PC-9 (cell line): Measurements from ENCODE around the gene VGLL4. TPM values are rescaled to one million over a fixed set of nuclear protein-coding genes. Genes with fewer than 3 reads are reported as not detected.

Experiments used
- BruUV-seq: library from RNA; stranded (reverse); fragments of 400-500 nt; replicated peaks from 2 replicates; lab custom pipeline; 2021; lab: Mats Ljungman, UMichigan
- CTCF ChIA-PET: fragments of 300-600 bp; sonication (Branson Sonifier 250); formaldehyde crosslinking; loops from one replicate; lab custom pipeline; 2022; ENCODE audit warnings: antibody characterized with exemption; lab: Charles Lee
- POLR2A ChIA-PET: fragments of 300-600 bp; sonication (Branson Sonifier 250); formaldehyde crosslinking; loops from one replicate; lab custom pipeline; 2022; ENCODE audit warnings: antibody characterized with exemption; ENCODE audit not compliant: unreplicated experiment; lab: Charles Lee
- DNase-seq, 2 experiments: peaks; one replicate each; pipeline versions ENCODE4 v3.0.0 to v3.0.0-alpha.2; 2015 to 2022; ENCODE audit warnings: mixed read lengths in 1 of 2
- H2AFZ ChIP-seq: fragments of 200-600 bp; sonication (generic); 2 replicates; pipeline ENCODE4 v1.8.1; 2017; ENCODE audit warnings: antibody characterized with exemption
- H3F3A ChIP-seq: fragments of 200-600 bp; sonication (generic); 2 replicates; pipeline ENCODE4 v1.8.1; 2017; ENCODE audit warnings: antibody characterized with exemption, mild to moderate bottlenecking, low read depth; ENCODE audit not compliant: insufficient read depth
- H3K27ac ChIP-seq: fragments of 200-600 bp; sonication (generic); 2 replicates; pipeline ENCODE4 v1.6.1; 2016; ENCODE audit warnings: mixed run types
- H3K27me3 ChIP-seq: fragments of 200-600 bp; sonication (generic); 2 replicates; pipeline ENCODE4 v1.6.1; 2016; ENCODE audit warnings: low read depth, mixed run types; ENCODE audit not compliant: insufficient read depth
- H3K36me3 ChIP-seq: fragments of 200-600 bp; sonication (generic); 2 replicates; pipeline ENCODE4 v1.6.1; 2016; ENCODE audit warnings: low read depth, mixed run types
- H3K4me1 ChIP-seq: fragments of 200-600 bp; sonication (generic); replicated peaks from 2 replicates; pipeline ENCODE4 v1.6.1; 2016; ENCODE audit warnings: mixed run types; ENCODE audit not compliant: insufficient read depth
- H3K4me2 ChIP-seq: fragments of 200-600 bp; sonication (generic); 2 replicates; pipeline ENCODE4 v1.6.1; 2017; ENCODE audit warnings: mixed run types
- H3K4me3 ChIP-seq: fragments of 200-600 bp; sonication (generic); 2 replicates; pipeline ENCODE4 v1.6.1; 2016; ENCODE audit warnings: mixed run types
- H3K79me2 ChIP-seq: fragments of 200-600 bp; sonication (generic); 2 replicates; pipeline ENCODE4 v1.6.1; 2017; ENCODE audit warnings: low read depth, mixed run types
- H3K9me2 ChIP-seq: fragments of 200-600 bp; sonication (generic); 2 replicates; pipeline ENCODE4 v1.8.1; 2017; ENCODE audit warnings: mild to moderate bottlenecking; ENCODE audit not compliant: insufficient read depth
- H3K9me3 ChIP-seq: fragments of 200-600 bp; sonication (generic); 2 replicates; pipeline ENCODE4 v1.8.1; 2016; ENCODE audit warnings: low read depth; ENCODE audit not compliant: insufficient read depth
- H4K20me1 ChIP-seq: fragments of 200-600 bp; sonication (generic); 2 replicates; pipeline ENCODE4 v1.8.1; 2017; ENCODE audit not compliant: insufficient read depth
- EZH2 ChIP-seq: fragments of 200-600 bp; sonication (generic); IDR thresholded peaks from 2 replicates; pipeline ENCODE4 v1.8.0; 2017; ENCODE audit warnings: antibody characterized with exemption, low read depth
- intact Hi-C: fragments of 100-400 bp; cut with micrococcal nuclease; formaldehyde crosslinking; loops from one replicate; pipeline ENCODE4 v1.10.0; 2022; ENCODE audit not compliant: unreplicated experiment
- total RNA-seq: library from RNA; stranded (reverse); gene quantifications from 2 replicates; pipeline ENCODE4 v1.2.3, GENCODE V29; 2021
- TF ChIP-seq, protein P1 (sequence below): fragments of 200-600 bp; sonication (generic); conservative IDR thresholded peaks from 2 replicates; pipeline ENCODE4 v1.6.1; 2017; ENCODE audit warnings: mixed run types, antibody characterized with exemption, mild to moderate bottlenecking, moderate library complexity

Gene VGLL4
- total RNA-seq, 1 experiment from 2014 or later: 42.2 TPM

GRCh38 chr3:11541321-11542303, 102.1 kb downstream of the VGLL4 start:
- H3K4me1 ChIP-seq: no peaks in the 10 kb centered on the region
- H3K36me3 ChIP-seq: no peaks in the 10 kb centered on the region
- H3K4me2 ChIP-seq: no peak overlapping the region
- POLR2A ChIA-PET: no interaction called here
- no peak overlapping the region for H2AFZ ChIP-seq
- no peaks in the 10 kb centered on the region for H3K9me3 ChIP-seq
- H3K27me3 ChIP-seq: no peaks in the 10 kb centered on the region
- no TSS peak for BruUV-seq
- DNase-seq: no peak
- no peak overlapping the region for H3K4me3 ChIP-seq
- no peaks in the 10 kb centered on the region for H3K79me2 ChIP-seq
- peaks cover 12% of the 10 kb centered on the region; the same call in 1 of the 2 replicates for H4K20me1 ChIP-seq
- no peak overlapping the region for H3K27ac ChIP-seq
- H3F3A ChIP-seq: peaks cover under 1% of the 10 kb centered on the region; the same call in 1 of the 2 replicates
- no peaks in the 10 kb centered on the region for H3K9me2 ChIP-seq
- no peak for TF ChIP-seq EZH2
- TF ChIP-seq, protein P1, sequence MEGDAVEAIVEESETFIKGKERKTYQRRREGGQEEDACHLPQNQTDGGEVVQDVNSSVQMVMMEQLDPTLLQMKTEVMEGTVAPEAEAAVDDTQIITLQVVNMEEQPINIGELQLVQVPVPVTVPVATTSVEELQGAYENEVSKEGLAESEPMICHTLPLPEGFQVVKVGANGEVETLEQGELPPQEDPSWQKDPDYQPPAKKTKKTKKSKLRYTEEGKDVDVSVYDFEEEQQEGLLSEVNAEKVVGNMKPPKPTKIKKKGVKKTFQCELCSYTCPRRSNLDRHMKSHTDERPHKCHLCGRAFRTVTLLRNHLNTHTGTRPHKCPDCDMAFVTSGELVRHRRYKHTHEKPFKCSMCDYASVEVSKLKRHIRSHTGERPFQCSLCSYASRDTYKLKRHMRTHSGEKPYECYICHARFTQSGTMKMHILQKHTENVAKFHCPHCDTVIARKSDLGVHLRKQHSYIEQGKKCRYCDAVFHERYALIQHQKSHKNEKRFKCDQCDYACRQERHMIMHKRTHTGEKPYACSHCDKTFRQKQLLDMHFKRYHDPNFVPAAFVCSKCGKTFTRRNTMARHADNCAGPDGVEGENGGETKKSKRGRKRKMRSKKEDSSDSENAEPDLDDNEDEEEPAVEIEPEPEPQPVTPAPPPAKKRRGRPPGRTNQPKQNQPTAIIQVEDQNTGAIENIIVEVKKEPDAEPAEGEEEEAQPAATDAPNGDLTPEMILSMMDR: no peak
- CTCF ChIA-PET: no interaction called here
- intact Hi-C loops: no loop called here

- POLR2A ChIA-PET: no interaction called here
- no peak for TF ChIP-seq EZH2
- TF ChIP-seq, protein P1: no peak
- no peak for DNase-seq
These were observed 104.0 kb downstream of the VGLL4 start for GRCh38 chr3:11539677-11540076.

GRCh38 chr3:11539218-11539617, 104.5 kb downstream of the VGLL4 start:
- Histone ChIP-seq H3K36me3 (no peaks in the 10 kb centered on the region), H3F3A (no peaks in the 10 kb centered on the region; the same call in 1 of the 2 replicates), H3K9me2 (no peaks in the 10 kb centered on the region), H3K4me1 (no peaks in the 10 kb centered on the region), H3K9me3 (no peaks in the 10 kb centered on the region), H3K4me3 (no peak overlapping the region), H4K20me1 (peaks cover 12% of the 10 kb centered on the region; the same call in 1 of the 2 replicates), H3K79me2 (no peaks in the 10 kb centered on the region), H2AFZ (no peak overlapping the region), H3K27ac (no peak overlapping the region), H3K4me2 (no peak overlapping the region), H3K27me3 (no peaks in the 10 kb centered on the region)
- intact Hi-C loops: no loop called here
- TF ChIP-seq, protein P1: no peak
- TF ChIP-seq EZH2: no peak
- no TSS peak for BruUV-seq
- ChIA-PET CTCF (no interaction called here), POLR2A (no interaction called here)
- no peak for DNase-seq

More at GRCh38 chr3:11539677-11540076, 104.0 kb downstream of the VGLL4 start:
- Histone ChIP-seq H4K20me1 (peaks cover 12% of the 10 kb centered on the region; the same call in 1 of the 2 replicates), H3K36me3 (no peaks in the 10 kb centered on the region), H3K79me2 (no peaks in the 10 kb centered on the region), H3K4me2 (no peak overlapping the region), H3K9me2 (no peaks in the 10 kb centered on the region), H2AFZ (no peak overlapping the region), H3K9me3 (no peaks in the 10 kb centered on the region), H3F3A (no peaks in the 10 kb centered on the region; the same call in 1 of the 2 replicates), H3K27me3 (no peaks in the 10 kb centered on the region), H3K4me3 (no peak overlapping the region), H3K27ac (no peak overlapping the region), H3K4me1 (no peaks in the 10 kb centered on the region)
- BruUV-seq: no TSS peak
- intact Hi-C loops: no loop called here
- CTCF ChIA-PET: no interaction called here
